Omental fat pad (tissue), 4 donors: ENCODE data around the gene SCYL1. TPM values are rescaled to one million over a fixed set of nuclear protein-coding genes. Genes with fewer than 3 reads are reported as not detected.

Experiments
- ATAC-seq: fragments of 150-250 bp; one replicate; pipeline ENCODE4 v1.9.1; 2016; ENCODE audit warnings: mild to moderate bottlenecking, moderate library complexity; ENCODE audit not compliant: low FRiP score
- DNase-seq: peaks from one replicate; pipeline ENCODE4 v3.0.0-alpha.2; 2019; ENCODE audit warnings: low spot score
- CTCF ChIP-seq, 3 donors: fragments of 450-650 bp; IDR thresholded peaks; one replicate each; pipeline ENCODE4 v1.5.1; 2016 to 2017; ENCODE audit warnings: antibody characterized with exemption in 3 of 3, mild to moderate bottlenecking in 3 of 3, moderate library complexity in 2 of 3
- total RNA-seq, 4 donors: library from RNA; depleted of rRNA; stranded (reverse); fragments of >200 nt; gene quantifications; one replicate each; pipeline ENCODE4 v1.1.0, GENCODE V29; 2016

The SCYL1 gene
- total RNA-seq, 4 donors from 2014 or later: 75.4 to 105 (median 88.8) TPM

GRCh38 chr11:65549096-65549495 lies 24.2 kb downstream of the SCYL1 start:
- no peak for ATAC-seq
- DNase-seq: no peak
- TF ChIP-seq CTCF (IDR thresholded peaks at IDR 0.05): no peak

GRCh38 chr11:65551572-65552387 lies 26.9 kb downstream of the SCYL1 start:
- TF ChIP-seq CTCF (IDR thresholded peaks at IDR 0.05): no peak
- ATAC-seq (peak; percentile 37), DNase-seq (no peak)

- DNase-seq (no peak), ATAC-seq (no peak)
- no peak for TF ChIP-seq CTCF (IDR thresholded peaks at IDR 0.05)
Observed at GRCh38 chr11:65552388-65552951, 27.6 kb downstream of the SCYL1 start.

GRCh38 chr11:65553301-65554001 lies 28.6 kb downstream of the SCYL1 start:
- ATAC-seq (no peak), DNase-seq (no peak)
- TF ChIP-seq CTCF (IDR thresholded peaks at IDR 0.05): no peak

GRCh38 chr11:65554057-65554818 lies 29.4 kb downstream of the SCYL1 start:
- DNase-seq (no peak), ATAC-seq (no peak)
- TF ChIP-seq CTCF (IDR thresholded peaks at IDR 0.05): no peak

- TF ChIP-seq CTCF (IDR thresholded peaks at IDR 0.05): no peak
- no peak for ATAC-seq
- no peak for DNase-seq
Observed at GRCh38 chr11:65554842-65555430, 30.1 kb downstream of the SCYL1 start.
